Amniotic epithelial cell (primary cell): ENCODE results near the gene MOCS2.

ENCODE experiments used
- DNase-seq: peaks from one replicate; pipeline ENCODE4 v3.0.0-alpha.2; 2010; ENCODE audit warnings: low read depth

Gene MOCS2

DNA sequence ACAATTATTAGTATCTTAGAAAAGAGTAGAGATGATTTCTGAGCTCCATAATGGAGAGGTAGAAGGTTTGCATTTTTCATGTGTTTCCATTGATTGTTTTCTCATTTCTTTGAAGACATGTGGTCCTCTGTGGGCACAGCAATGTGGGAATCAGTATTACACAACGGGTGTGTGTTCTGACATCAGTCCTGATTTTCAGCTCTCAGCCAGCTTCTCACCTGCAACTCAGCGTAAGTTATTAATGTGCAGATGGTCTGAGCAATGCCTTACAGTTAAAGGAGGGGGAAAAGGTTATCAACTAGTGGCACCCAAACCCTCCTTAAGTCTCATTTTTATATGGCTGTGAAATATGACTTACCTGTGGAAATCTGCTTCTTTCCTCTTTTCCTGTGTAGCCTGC is 61.3 kb downstream of the MOCS2 start:
- no peak for DNase-seq
